ENCODE data around the gene AFAP1. TPM values are rescaled to one million over a fixed set of nuclear protein-coding genes. Genes with fewer than 3 reads are reported as not detected.

The AFAP1 gene
- total RNA-seq, 4 donors from 2014 or later, result 15.8 to 42.9 (median 31.3) TPM

DNA sequence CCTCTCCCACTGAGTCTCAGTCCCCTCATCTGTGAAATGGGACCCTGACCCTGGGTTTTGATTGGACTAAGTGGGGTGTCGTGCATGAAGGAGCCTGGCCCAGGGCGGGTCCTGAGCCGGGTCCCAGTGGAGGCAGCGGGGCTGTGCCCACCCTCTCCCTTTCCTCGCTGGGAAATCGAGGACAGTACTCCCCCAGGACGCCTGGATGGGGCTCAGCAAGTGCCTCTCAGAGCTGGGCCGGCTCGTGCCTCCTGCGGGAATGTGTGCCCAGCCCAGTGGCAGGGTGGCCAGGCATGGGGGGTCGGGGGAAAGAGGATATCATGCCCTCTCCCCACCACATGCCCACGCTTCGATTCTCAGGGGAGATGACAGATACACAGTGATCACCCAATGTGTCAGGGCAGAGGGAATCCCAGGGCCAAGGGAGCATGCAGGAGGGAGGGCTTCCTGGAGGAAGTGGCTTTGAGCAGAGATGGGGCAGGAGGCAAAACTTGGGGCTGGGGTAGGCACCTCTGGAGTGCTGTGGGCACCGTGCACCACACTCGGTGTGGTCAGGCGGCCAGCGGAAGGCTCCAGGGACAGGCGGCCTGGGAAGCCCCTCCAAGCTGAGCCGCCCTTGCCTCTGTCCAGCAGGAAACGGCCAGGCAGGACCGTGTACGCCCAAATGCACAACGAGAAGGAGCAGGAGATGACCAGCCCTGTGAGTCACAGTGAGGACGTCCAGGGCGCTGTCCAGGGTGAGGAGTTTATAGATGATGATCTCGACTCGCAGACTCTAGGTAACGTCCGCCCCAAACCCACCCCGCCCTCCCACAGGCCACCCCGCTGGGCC lies 203.0 kb downstream of the AFAP1 start:
- Histone ChIP-seq H3K27me3 (no peaks in the 10 kb centered on the region), H3K9me3 (no peaks in the 10 kb centered on the region), H3K27ac (no peak overlapping the region), H3K36me3 (no peaks in the 10 kb centered on the region), H3K4me3 (no peak overlapping the region), H3K4me1 (no peaks in the 10 kb centered on the region)
- DNase-seq, result no peak
- TF ChIP-seq POLR2A (IDR thresholded peaks at IDR 0.05), result no peak
- TF ChIP-seq, protein P1, sequence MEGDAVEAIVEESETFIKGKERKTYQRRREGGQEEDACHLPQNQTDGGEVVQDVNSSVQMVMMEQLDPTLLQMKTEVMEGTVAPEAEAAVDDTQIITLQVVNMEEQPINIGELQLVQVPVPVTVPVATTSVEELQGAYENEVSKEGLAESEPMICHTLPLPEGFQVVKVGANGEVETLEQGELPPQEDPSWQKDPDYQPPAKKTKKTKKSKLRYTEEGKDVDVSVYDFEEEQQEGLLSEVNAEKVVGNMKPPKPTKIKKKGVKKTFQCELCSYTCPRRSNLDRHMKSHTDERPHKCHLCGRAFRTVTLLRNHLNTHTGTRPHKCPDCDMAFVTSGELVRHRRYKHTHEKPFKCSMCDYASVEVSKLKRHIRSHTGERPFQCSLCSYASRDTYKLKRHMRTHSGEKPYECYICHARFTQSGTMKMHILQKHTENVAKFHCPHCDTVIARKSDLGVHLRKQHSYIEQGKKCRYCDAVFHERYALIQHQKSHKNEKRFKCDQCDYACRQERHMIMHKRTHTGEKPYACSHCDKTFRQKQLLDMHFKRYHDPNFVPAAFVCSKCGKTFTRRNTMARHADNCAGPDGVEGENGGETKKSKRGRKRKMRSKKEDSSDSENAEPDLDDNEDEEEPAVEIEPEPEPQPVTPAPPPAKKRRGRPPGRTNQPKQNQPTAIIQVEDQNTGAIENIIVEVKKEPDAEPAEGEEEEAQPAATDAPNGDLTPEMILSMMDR (IDR thresholded peaks at IDR 0.05), result no peak

DNA sequence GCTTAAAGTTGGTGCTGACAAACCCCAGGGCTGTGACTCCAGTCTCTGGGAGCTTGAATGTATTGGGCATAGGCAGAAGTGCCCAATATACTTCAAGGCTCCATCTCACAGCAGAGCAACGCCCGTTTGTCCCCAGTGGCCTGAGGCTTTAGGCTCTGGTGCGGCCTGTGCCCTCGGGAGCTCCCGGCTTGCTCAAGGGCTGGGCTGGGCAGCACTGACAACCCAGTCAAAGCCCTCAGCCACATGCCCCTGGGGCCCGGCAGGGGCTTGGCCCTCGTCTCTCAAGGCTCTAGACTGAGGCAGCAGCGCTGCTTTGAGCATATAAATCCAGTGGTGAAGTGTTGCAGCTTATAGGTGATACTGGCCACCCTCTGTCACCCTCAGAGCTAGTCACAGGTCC lies 203.7 kb downstream of the AFAP1 start:
- H3K36me3 ChIP-seq, result no peaks in the 10 kb centered on the region
- no peak for DNase-seq
- H3K27ac ChIP-seq, result no peak overlapping the region
- no peaks in the 10 kb centered on the region for H3K27me3 ChIP-seq
- TF ChIP-seq, protein P1 (IDR thresholded peaks at IDR 0.05), result no peak
- TF ChIP-seq POLR2A (IDR thresholded peaks at IDR 0.05), result no peak
- no peak overlapping the region for H3K4me3 ChIP-seq
- no peaks in the 10 kb centered on the region for H3K4me1 ChIP-seq
- H3K9me3 ChIP-seq, result no peaks in the 10 kb centered on the region

DNA sequence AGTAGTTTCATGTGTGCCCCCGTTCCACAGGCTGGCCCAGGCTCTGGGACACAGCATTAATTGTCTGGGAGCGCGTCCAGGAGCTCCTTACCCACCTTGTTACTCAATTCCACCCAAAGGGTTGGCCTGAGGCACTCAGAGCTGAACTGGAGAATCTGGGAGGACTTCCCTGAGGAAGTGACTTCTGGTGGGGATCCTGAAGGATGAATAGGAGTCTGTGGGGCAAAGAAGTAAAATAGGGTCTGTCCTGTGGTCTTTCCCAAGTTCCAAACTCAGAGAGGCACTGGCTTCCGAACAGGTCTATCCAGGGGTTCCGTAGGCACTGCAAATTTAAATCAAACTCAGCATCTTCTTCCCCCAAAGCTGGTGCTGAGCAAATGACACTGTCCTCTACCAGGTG lies 204.3 kb downstream of the AFAP1 start:
- no peaks in the 10 kb centered on the region for H3K27me3 ChIP-seq
- no peak overlapping the region for H3K4me3 ChIP-seq
- no peak for DNase-seq
- no peaks in the 10 kb centered on the region for H3K36me3 ChIP-seq
- H3K27ac ChIP-seq, result no peak overlapping the region
- no peaks in the 10 kb centered on the region for H3K9me3 ChIP-seq
- TF ChIP-seq, protein P1 (IDR thresholded peaks at IDR 0.05), result no peak
- TF ChIP-seq POLR2A (IDR thresholded peaks at IDR 0.05), result no peak
- no peaks in the 10 kb centered on the region for H3K4me1 ChIP-seq

DNA sequence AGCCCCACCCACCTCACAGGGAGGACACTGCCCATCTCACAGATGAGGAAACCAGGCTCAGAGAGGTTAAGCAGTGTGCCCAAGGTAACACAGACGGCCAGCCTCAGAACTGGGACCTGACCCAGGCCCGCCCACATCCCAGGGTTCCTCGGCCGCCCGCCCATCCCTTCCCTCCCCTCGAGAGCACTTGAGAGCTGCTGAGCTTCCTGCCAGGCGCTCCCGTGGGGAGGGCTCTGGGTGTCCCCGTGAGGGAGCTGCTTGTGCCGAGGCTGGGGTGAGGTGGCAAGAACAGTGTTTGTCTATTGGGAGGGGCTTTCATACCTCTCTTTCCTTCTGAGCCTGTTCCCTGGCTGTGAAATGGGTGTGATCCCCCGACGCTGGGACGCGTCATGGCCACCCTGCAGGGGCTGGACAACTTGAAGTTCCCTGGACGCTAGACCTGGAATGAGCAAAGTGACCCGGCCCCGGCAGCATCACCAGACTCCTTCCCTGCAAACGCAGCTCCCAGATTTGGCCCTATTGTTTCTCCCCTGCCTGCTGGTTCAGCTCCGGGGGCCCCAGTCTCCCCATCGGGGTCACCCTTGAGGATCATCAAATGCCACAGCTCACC lies 204.9 kb downstream of the AFAP1 start:
- Histone ChIP-seq H3K4me1 (no peaks in the 10 kb centered on the region), H3K36me3 (no peaks in the 10 kb centered on the region), H3K27me3 (no peaks in the 10 kb centered on the region), H3K27ac (no peak overlapping the region), H3K4me3 (no peak overlapping the region), H3K9me3 (no peaks in the 10 kb centered on the region)
- DNase-seq, result no peak
- TF ChIP-seq, protein P1 (IDR thresholded peaks at IDR 0.05), result no peak
- no peak for TF ChIP-seq POLR2A (IDR thresholded peaks at IDR 0.05)

DNA sequence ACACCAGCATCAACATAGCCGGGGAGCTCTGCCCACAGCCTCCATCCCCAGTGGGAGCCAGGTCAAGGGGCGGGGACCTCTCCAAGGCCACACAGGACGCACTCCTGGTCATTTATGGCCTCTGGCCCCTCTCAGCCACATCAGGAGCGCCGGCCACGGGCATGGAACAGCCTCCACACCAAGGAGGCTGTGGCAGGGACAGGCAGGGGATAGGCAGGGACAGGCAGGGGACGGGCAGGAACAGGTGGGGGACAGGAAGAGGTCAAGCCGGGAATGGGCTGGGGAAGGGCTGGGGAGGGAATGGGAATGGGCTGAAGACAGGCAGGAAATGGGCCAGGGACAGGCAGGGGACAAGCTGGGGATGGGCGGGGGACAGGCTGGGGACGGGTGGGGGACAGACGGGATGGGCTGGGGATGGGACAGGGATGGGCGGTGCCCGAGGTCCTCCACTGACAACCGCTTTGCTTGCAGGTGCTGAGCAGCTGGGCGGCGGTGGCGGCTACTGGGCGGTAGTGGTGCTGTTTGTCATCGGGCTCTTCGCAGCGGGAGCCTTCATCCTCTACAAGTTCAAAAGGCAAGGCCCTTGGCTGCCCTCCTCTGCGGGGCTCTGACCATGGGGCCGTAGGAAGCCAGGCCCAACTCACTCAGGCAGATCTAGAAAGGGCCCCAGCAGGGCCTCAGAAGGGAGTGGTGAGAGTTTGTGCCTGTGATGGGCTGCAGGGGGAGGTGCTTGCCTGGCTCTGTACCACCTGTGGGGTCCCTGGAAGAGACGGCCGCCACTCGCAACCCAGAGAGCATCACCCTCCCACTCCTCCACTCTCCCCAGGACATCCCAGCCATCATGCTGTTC lies 205.6 kb downstream of the AFAP1 start:
- Histone ChIP-seq H3K9me3 (no peaks in the 10 kb centered on the region), H3K4me3 (no peak overlapping the region), H3K27me3 (no peaks in the 10 kb centered on the region), H3K27ac (no peak overlapping the region), H3K36me3 (no peaks in the 10 kb centered on the region), H3K4me1 (no peaks in the 10 kb centered on the region)
- no peak for DNase-seq
- no peak for TF ChIP-seq POLR2A (IDR thresholded peaks at IDR 0.05)

All from Peyer's patch (tissue), 4 donors.